ENCODE measurements around the gene CARMIL3.

CARMIL3 gene

DNA sequence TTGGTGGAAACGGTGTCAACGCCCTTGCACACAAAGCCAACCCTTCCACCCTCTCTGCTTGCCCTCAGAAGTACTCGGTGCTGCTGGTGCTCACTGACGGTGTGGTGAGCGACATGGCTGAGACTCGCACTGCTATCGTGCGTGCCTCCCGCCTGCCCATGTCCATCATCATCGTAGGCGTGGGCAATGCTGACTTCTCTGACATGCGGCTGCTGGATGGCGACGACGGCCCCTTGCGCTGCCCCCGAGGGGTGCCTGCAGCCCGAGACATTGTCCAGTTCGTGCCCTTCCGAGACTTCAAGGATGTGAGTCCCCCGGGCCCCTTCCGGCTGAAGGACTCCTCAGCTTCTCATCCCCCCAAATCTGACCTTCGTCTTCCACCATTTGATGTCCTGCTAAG lies 25.3 kb downstream of the CARMIL3 start:
- DNase-seq = no peak

GRCh38 chr14:24078146-24078545 lies 26.3 kb downstream of the CARMIL3 start:
- no peak for DNase-seq

DNA sequence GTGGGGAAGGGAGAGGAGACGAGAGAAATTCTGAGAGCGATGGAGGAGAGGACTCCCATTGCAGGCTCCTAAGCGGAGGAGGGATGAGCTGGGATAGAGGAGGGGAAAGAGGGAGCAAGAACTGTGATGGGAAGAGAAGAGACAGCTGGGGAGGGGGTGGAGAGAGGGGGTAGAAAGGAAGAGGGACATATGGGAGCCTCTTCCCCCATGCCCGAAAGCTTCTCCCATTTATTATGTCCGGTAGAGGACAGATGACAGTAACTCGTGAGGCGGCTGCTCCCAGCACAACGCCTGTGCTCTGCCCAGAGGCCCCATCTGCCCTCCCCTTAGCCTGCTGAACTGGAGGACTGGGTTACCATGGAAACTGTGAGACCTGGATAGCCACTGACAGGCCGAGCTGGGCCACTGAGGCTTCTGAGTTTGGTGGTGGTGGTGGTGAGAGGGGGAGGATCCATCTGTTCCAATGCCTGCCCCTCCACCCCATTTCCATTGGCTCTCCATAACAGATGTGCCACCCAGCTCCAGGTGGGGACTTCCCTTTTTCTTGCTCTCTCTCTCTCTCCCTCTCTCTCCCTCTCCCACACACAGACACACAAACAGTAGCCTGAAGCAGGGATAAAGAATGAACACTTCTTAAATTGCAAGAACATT lies 27.8 kb downstream of the CARMIL3 start:
- peak; percentile 19 for DNase-seq

DNA sequence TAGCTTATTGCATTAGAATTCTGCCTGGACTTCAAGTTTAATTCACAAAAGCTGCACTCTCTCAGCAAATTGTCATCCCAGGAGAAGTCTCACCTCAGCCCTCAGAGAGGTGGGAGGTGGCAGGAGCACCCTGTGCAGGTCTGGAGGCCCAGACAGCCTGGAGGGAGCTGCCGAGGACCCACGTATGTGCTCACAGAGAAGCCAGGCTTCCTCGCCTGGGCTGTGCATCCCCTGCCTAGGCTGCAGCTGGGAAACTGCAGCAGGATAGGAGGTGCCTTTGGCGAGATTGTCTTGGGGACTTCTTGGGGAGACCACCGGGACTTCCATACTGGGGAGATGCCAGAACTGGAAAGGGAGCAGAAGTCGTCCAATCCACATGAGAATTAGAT lies 28.3 kb downstream of the CARMIL3 start:
- DNase-seq = no peak

DNA sequence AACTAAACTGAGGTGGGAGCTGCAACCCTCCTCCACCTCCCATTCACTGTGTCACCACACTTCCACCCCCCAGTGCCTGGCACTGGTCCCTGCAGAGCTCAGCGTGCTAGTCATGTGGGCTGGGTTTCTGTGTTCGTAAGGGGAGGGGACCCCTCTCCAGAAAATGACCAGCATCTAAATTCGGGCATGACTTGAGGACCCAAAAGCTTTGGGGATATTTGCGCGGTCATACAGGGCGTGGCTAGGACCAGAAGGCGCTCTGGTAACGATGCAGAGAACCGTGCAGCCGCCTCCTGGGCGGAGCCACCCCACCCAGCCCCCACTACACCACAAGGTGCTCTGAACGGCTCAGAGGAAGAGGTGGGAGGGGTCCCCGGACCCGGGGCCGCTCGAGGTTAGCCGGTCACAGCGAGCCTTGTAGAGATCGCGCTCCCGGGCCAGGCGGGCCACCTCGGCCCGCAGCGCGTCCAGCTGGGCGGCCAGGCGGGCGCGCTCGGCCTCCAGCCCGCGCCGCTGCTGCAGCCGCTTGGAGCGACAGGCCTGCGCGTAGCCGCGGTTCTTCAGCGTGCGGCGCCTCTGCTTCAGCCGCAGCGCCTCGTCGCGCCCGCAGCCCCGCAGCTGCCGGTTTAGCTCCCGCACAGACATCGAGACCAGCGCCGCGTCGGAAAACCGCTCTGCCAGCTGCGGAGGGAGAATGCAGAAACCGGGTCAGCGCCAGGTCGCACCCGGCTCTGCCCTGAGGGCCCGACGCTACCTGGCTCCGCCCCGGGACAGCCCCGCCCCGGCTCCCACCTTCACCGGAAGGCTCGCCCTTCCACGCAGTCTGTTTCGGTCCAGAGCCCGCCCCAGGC lies 29.3 kb downstream of the CARMIL3 start:
- DNase-seq = peak; percentile 79

DNA sequence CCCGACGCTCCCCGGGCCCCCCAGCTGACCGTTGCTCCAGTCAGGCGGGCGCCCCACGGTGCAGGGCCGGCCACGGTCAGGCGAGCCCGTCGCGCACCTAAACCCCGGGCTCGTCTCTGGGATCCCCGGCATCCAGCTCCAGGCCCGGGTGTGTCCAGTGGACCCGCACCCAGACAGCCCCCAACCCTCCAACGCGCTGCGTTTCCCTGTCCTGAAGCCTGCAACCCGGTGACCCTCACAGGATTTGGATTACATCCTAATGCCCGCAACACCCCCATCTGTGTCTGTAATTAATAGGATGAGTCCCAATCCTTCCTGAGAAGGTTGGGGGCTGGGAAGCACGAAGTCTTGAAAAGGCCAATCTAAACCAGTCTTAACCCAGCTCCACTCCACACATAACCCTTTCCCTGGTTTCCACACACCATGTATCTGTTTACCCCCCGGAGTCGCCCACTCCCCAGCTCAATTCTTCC lies 30.0 kb downstream of the CARMIL3 start:
- DNase-seq = no peak

GRCh38 chr14:24082411-24083080 lies 30.7 kb downstream of the CARMIL3 start:
- DNase-seq = no peak

GRCh38 chr14:24083462-24083861 lies 31.7 kb downstream of the CARMIL3 start:
- no peak for DNase-seq

- no peak for DNase-seq
Observed at GRCh38 chr14:24084440-24084839, 32.6 kb downstream of the CARMIL3 start.

DNA sequence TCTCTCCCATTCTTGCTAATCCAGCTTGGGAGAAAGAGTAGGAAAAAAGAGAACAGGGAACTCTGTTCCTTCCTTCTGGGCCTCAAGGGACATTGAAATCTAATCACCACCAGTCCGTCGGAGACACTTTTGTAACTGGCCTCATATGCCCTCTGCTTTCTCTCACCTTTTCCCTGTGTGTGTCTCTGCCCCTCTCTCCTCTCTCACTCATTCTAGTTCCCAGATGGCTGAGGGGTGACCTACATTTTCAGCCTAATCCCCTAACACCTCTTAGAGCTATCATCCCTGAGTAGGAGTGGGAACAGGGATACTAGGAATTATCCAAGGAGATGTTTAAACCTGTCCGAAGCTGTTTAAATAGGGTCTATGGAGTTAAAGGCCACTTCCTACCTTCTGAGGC lies 33.4 kb downstream of the CARMIL3 start:
- DNase-seq = no peak

GRCh38 chr14:24086193-24086955 lies 34.6 kb downstream of the CARMIL3 start:
- no peak for DNase-seq

GRCh38 chr14:24087004-24087403 lies 35.2 kb downstream of the CARMIL3 start:
- DNase-seq = no peak

GRCh38 chr14:24088095-24088494 lies 36.3 kb downstream of the CARMIL3 start:
- DNase-seq = no peak

- DNase-seq = no peak
Observed at GRCh38 chr14:24089890-24090289, 38.1 kb downstream of the CARMIL3 start.

DNA sequence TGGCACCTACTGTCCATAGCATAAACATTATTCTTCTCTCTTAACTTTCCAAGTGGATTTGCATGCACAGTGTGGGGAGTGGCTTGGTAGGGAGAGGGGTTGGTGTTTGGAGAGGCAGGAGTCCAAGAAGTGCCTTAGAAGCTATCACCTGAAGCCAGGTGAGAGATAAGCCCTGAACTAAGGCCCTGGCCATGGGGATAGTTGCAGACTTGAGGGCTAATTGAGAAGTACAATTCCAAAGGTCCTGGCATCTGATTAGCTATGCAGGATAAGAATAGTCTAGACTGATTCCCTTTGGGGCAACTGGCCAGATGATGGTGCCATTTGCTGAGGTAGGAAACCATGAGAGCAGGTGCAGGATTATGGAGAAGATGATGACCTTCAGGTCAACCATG lies 40.3 kb downstream of the CARMIL3 start:
- no peak for DNase-seq

GRCh38 chr14:24092505-24093206 lies 40.8 kb downstream of the CARMIL3 start:
- no peak for DNase-seq

DNA sequence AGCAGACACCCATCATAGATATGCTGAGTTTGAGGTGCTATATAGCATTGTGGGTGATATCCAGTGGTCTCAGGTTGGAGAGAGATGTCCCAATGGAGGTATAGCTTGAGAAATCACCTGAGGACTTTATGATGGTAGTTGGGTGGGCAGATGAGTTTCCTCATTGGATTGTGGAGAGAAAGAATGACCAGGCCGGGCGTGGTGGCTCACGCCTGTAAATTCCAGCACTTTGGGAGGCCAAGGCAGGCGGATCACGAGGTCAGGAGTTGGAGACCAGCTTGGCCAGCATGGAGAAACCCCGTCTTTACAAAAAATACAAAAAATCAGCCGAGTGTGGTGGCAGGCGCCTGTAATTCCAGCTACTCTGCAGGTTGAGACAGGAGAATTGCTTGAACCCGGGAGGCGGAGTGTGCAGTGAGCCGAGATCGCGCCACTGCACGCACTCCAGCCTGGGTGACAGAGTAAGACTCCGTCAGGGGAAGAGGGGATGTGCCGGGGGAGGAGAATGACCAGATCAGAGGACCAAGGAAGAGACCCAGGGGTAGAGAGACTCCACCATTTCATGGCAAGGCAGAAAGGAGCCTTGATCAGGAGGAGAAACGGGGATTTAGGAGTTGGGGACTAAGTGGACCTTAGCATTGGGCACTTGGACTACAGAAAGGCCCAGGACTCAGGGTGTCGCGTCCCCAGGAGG lies 41.5 kb downstream of the CARMIL3 start:
- no peak for DNase-seq

DNA sequence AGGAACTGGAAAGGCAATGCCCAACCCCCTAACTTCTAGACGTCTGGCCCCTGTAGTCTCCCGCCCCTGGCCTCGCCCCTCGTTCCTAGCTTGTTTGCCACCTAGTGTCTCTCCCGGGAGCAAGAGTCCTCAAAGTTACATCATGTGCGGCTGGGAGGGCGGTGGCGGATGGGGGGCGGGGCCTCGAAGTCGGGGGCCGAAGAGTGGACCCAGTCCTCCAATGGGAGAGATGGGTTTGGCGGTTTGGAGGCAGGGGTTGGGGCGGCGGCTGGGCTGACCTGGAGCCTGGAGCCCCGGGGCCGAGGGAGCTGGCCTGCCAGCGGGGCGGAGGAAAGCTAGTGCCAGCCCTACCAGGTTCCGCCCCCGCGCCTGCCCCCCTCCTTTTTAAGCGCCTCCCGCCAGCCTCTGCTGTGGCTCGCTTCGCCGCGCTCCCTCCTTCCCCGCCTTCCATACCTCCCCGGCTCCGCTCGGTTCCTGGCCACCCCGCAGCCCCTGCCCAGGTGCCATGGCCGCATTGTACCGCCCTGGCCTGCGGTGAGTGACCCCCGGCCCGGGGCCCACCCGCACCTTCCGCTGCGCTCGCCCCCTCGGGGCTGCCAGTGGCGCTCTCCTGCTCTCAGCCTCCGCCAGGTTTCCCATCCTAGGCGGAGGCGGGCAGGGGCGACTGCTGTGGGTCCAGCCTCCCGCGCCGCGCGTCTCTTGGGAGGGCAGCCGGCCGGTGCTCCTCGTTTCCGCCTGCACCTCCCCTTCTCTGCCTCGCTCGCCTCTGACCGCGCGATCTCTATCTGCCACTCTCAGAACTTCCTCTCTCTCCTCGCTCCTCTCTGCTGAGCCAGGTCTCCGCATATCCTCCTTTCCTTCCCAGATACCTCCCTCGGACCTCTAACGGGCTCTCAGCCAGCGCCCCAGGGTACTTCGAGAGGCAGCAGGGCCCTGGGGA lies 42.4 kb downstream of the CARMIL3 start, which contains the start of gene PCK2:
Gene PCK2, plus strand, starts transcription at position 411 of the 940 bp plus-strand sequence. Its CDS starts 95 bp downstream, at position 506.
- peak; percentile 97 for DNase-seq

DNA sequence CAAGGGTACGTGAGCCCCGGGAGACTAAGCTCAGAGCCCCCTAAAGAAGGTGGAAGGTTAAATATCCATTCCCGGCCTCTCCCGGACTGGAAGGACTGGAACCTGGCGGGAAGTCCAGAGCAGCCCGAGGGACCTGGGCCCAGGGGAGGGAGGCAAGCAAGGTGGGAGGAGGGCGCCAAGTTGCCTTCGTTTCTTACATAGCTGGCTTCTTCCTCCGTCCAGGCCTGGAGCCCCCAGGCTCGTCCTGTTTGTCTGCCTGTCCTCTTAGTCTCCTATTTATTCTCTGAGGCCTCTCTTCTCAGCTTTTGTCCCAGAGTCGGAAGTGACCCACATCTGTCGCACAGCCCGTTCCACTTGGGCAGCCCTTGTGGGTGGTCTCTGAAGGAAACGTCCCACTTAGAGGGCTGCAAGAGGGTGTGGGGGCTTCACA lies 43.0 kb downstream of the CARMIL3 start:
- DNase-seq = no peak

Measured in DMS79 (cell line).